SK-MEL-5 (cell line): ENCODE measurements around the gene LRRN2. TPM values are rescaled to one million over a fixed set of nuclear protein-coding genes. Genes with fewer than 3 reads are reported as not detected.

Experiments
- DNase-seq: peaks from one replicate; pipeline ENCODE4 v3.0.0-alpha.2; 2016; ENCODE audit warnings: low read depth, low spot score
- in situ Hi-C: cut with HindIII; loops from 2 replicates; pipeline ENCODE4 v1.10.0; 2016; ENCODE audit warnings: low sequenced_read_pairs, high pct_unique_total_duplicates, low pct_unique_long_range_greater_than_20kb
- total RNA-seq: library from RNA; depleted of rRNA; stranded (reverse); fragments of >200 nt; shearing (Covaris generic); gene quantifications from 2 replicates; pipeline ENCODE4 v1.2.3, GENCODE V29; 2014

The LRRN2 gene
- total RNA-seq, 1 experiment from 2014 or later = not detected

DNA sequence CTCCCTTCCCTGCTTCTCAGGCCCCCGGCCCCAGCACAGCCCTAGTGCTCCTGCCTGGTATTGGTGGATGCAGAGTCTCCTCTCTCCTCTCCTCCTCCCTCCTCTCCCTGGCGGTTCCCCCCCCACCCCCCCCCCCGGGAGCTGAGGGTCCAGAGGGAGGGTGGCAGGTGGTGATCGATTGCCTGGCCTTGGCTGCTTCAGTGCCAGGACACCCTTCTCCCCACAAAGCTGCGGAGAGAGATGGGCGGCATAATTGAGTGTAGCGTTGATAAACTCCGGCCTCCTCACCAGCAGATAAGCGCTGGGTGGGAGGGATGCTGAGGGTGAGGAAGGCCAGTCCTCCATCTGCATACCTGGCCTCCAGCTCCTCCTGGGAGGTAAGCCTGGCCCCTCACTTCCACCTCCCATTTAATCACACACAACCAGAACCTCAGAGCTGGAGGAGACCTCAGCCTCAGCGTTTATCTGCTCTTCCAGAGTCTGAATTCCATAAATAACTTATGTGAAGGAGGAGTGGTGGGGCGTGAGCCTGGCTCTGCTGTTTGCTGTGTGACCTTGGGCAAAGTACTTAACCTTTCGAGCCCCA, 60.8 kb downstream of the LRRN2 start:
- in situ Hi-C loops = no loop called here
- no peak for DNase-seq

DNA sequence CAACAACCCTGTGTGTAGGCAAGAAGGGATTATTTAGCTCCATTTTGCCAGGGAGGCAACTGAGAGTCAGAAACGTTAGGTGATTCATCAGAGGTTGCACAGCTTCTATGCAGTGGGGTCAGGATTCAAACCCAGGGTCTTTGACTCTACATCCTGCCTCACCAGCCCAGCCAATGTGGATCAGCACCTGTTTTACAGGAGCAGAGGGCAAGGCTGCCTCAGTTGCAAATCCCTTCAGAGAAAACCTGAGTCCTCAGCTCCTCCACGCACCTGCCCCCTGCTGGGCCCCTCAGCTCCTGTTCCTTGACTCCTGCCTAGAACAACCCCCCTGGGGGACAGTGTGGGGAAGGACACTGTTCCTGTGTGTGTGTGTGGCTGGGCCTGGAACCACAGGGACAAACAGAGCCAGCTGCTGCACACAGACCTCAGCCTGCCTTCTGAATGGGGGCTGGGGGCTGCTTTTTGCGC, 61.6 kb downstream of the LRRN2 start:
- peak; percentile 36 for DNase-seq
- in situ Hi-C loops = no loop called here

DNA sequence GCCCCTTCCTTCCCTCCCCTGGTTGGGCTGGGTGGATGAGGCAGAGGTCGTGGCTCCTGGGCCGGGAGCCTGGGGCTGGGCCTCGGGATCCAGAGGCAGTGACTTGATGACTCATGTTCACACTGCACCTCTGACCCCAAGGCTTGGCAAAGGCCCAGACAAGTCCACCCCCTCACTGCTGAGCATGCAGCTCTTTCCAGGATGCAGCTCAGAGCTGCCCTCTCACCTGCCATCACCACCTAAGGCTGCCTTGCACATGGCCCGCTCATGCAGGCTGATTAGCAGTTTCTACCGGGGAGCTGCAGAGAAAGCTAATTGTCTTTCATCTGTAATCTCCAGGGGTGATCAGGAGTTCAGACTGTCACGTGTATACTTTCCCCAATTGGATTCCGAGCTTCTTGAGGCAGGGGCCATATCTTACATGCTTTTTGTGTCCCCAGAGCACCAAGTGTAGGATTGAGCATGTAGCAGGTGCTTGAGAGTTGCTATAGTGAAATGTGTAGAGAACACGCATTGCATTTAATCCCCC, 62.1 kb downstream of the LRRN2 start:
- peak; percentile 26 for DNase-seq
- in situ Hi-C loops = no loop called here

DNA sequence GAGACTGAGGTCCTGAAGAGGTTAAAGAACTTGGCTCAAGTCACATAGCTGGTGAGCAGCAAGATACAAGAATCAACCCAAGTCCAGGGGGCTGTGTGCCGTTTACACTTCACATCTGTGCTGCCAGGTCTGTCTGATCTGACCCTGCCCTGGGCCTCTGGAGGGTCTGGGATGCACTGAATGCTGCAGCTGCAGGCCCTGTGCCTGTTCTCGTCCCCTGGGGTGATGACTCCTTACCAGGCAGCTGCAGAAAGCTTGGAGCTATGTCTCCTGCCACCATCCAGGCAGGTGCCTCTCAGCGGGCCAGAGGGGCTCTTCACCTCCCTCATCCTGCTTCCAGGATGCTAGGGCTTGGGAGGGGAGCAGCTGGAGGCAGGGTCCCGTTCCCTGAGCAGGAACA, 63.5 kb downstream of the LRRN2 start:
- DNase-seq = no peak
- in situ Hi-C loops = no loop called here

DNA sequence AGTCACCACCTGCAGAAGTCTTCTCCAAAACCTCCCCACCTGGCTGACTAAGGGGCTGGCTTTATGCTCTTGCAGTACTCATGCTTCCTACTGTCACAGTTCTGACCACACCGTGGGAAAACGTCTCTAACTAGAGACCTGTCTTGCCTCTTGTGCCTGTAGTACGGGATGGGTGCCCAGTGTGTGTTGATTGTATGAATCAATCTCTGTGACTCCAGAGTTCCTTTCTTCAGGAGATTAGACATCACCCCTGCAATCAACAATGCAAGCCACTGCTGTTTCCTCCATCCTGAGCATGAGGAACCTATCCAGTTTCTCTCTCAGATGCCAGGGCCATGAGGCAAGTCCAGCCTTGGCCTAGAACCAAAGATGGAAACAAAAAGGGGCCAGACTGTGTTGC, 64.1 kb downstream of the LRRN2 start:
- no peak for DNase-seq
- in situ Hi-C loops = no loop called here

DNA sequence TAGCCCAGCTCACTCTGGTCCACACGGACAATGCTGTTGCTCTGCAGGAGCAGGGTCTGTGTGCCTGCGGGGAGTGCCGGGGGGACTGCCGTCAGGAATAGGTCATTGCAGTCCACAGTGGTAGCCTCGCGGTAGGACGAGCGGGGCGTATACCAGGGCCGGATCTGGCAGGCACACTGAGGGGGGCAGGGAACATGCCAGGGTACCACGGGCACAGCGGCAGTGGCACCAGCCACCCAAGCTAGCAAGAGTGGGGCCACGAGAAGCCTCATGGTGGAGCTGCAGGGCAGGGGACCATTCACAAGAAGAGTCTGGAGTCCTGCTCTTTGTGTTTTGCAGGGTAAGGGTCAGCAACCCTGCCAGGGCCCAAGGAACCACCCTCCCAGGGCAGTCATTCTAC, 65.8 kb downstream of the LRRN2 start:
- DNase-seq = no peak
- in situ Hi-C loops = no loop called here

DNA sequence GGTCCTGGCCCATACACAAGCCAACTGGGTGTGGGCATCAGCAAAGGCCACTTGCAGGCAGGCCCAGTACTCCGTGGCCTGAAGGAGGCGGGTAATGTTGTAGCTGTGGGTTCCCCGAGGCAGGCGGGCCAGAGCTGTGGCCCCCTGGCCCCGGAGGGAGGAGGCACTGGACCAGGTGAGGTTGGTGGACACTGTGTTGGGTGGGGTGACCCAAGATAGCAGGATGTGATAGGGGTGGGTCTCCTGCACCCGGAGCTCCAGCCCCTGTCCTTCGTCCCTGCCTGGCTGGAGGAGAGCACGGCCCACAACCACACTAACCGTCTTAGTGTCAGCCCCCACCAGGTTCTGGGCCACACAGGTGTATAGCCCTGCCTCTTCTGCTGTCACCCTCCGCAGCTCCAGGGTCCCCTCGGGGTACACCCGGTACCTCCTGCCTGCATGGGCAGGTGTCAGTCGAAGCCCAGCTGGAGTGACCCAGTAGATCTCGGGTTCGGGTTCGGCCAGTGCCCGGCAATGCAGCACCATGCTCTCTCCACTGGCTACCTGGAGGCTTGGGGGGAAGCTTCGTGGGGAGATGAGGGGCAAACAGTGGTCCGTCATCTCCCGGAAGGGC, 67.3 kb downstream of the LRRN2 start:
- in situ Hi-C loops = no loop called here

DNA sequence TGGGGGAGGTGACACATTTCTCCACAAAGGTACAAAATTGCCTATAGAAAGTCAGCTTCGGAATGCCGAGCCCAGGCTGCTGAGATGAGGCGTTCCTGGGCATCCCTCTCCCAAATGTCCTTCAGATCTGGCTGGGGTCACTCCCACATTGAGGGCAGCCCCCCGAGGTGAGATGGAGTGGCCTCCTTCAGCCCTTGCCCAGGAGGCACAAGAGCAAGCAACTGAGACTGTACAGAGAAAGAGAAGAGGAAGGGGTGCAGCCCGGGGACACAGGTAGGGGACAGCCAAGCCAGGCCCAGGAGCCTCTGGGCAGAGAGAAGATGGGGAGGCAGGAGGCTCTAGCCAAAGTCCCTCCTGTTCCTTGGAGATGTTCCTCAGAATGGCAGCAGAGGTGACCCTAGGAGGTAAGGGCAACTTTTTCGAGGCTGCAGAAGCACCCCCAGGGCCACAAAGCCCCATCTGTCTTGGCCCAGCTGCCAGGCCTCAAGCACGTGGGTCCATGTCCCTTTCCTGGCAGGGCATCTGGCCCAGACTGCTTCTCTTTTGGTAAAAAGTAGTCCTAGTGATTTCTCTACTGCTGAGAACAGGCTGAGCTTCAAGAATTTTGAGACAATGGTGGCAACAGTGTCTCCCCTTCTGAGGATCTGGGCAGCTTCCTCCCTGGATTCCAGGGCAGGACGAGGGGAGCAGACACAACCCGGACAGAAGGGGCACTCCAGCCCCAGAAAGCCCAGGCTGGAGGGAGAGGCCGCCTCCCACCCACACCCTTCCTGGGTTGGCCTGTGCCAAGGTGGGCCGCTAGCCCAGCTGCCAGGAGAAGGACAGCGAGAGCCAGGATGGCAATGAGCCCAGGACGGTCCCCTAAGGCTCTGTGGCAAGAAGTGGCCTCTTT, 68.0 kb downstream of the LRRN2 start:
- DNase-seq = no peak
- in situ Hi-C loops = no loop called here

More for the DNA sequence above, 67.3 kb downstream of the LRRN2 start:
- DNase-seq = no peak

DNA sequence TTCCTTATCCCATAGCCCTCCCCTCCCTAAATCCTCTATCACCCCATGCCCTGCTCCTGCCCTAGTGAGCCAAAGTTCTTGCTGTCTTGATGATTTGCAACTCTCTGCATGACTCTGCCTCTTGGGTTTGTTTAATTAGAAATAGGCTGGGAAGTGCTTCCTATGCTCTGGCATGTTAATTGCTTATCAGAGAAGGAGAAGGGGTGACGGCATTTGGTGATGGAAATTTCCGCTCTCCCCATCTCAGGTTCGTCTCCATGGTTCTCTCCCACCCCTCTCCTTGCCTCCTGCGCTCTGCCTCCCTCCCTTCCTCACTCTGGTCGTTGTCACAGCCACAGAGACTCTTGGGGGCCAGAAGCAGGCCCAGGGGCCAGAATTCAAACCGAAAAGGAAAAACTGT, 68.9 kb downstream of the LRRN2 start:
- in situ Hi-C loops = no loop called here
- no peak for DNase-seq

DNA sequence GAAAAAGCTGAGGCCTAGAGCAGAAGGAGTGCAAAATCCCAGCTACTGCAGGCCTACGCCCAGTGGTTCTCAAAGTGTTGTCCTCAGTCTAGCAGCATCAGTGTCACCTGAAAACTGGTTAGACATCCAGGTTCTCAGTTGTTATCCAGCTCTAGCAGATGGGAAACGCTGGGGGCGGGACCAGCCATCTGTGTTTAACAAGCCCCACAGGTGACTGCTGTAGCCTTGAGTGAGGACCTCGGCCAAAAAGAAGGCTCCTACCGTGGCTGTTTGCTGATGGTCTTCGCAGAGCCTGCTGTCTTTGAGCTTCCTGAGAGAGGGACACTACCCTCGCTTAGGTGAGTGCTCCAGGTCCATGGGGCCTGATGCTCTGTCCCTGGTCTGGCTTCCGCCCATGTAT, 69.7 kb downstream of the LRRN2 start:
- DNase-seq = no peak
- in situ Hi-C loops = no loop called here

DNA sequence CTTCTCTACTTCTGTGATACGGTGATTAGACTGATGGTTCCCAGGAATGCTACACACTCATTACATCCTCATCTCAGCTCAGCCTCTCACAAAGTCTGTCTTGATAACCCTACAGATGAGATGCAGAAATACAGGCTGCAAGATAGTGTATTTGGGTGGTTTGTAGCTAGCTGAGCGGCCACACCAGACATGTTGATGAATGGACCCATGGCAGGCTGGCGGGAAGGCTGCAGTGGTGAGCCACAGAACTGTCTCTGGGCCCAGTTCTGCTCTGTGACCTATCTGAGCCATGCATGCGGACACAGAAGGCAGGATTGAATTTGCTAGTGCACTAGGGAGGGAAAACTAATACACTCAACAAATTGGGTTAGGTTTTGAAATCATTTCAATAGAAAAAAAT, 71.9 kb downstream of the LRRN2 start:
- DNase-seq = no peak
- in situ Hi-C loops = no loop called here

DNA sequence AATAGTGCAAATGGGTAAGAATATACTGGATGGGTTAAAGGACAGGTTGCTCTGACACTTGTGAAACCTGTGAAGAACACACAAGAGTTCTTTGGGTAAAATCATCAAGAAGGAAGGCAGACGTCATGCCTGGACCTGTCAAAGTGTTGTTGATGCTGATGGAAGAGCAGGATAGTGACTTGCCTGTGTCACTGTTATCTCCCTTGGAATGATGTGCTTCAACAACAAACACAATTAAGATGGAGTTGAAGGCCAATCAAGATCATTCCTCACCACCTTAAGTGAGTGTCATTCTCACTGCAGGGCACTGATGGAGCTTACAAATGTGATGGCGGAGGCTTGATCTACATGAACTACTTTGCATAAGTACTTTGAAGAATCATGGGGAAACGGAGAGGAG, 73.2 kb downstream of the LRRN2 start:
- DNase-seq = no peak
- in situ Hi-C loops = no loop called here

DNA sequence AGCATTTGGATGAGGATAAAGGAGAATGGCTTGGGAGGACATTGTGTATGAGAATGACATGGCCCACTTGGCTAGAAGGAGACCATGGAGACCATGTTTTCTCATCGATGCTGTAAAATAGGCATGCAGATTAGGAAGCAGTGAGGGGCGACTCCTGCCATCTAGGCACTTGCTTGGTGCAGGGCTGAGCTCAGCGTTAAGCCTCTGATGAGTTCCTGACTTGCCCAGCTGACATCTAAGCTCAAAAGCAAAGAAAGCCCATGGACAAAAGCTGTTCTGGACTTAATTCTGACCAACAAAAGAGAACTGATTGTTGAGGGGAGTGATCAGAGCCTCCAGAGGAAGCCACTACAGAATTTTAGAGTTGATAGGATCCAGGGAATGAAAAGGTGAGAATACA, 74.5 kb downstream of the LRRN2 start:
- no peak for DNase-seq
- in situ Hi-C loops = no loop called here

DNA sequence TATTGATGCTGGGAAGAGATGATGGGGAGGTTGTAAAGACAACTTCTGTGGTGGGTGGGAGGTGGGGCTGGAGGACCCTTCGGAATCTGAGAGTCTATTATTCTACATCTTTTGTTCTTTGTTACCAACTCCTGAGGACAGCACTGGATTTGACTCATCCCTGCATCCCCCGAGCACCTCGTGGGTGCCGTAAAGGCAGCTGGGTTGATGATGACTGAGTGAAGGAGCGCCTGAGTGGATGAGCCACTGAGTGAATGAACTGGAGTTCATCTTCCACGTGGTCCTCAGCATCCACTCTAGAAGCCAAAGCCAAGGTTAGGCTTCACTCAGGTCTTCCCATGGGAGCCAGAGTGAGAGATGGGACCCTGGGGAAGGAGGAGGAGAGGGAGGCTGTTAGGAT, 77.6 kb downstream of the LRRN2 start:
- peak; percentile 11 for DNase-seq
- in situ Hi-C loops = no loop called here

DNA sequence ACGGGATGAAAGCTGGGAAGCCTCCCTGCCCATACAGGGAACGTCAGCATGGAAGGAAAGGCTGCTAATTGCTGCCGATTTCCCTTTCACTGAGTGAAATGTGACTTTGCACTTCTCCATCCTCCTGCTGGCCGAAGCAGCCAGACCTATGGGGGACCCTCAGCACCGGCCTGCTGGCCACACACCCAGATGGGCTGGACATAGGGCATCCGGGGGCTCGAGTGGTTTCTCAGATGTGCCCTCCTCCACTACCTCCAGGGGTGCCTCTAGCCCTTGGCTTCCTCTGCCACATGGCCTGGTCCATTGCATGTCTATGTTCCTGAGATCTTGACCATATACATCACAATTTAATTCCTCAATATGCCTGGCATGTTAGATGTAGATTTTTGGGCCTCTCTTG, 79.7 kb downstream of the LRRN2 start:
- in situ Hi-C loops = no loop called here
- no peak for DNase-seq

DNA sequence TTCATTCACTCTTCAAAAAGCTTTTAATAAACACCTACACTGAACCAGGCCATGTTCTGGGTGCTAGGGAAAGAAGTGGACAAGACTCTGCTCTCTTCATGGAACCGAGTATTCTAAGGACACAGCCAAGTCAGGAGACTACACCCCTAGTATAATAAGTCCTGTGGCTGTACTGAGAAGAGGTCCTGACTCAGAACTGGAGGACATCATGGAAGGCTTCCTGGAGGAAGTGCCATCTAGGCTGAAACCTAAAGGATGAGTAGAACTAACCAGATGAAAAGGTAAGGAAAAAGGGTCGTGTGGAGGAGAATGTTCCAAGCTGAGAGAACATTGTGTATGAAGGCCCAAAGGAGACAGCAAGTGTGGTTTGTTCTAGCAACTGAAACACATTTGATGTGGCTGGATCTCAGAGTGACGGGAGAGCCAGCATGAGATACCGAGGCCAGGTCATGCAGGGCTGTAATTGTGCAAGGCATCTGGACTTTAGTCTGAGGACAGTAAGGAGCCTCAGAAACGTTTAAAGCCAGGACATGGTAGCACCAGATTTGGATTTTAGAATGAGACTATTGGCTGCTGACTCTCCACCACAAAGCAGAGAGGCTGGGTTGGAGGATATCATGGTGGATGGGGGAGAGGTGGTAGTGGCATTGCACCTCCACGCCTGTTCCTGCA, 82.5 kb downstream of the LRRN2 start:
- DNase-seq = no peak
- in situ Hi-C loops = no loop called here

DNA sequence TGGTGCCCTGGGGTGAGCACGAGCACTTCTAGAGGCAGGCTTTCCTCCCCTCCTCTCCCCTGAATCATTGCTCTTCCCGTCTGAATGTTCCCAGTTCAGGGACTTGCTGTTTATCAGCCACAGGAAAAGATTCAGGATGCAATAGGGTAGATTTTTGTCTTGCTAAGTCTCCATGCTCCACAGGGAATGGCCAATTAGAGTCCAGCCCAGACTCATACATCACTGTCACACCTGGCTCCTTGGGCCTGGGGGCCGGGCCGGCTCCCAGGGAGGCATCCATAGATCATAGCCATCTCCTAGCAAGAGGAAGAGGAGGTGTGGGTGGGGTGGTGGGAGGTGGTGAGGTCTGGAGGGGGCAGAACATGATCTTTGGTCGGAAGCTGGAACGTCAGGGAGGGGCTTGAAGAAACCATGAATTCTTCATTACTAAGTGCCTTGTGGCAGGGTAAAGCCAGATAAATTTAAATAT, 83.4 kb downstream of the LRRN2 start:
- in situ Hi-C loops = no loop called here
- no peak for DNase-seq

DNA sequence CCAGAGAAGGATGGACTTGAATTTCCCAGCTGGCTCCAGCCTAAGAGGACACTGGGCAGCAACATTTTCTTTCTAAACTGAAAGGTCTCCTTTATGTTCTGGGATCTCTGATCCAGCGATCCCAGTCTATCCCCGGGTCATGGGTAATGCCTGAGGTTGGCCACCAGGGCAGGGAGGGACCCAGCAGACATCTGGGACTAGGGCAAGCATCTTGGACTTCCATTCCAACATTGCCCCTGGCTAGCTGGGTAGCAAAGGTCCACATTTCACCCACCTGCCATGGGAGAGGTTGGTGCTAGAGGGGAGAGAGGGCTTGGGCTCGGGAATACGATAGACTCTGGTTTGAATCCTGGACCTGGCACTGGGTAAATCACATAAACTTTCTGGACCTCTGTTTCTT, 84.6 kb downstream of the LRRN2 start:
- in situ Hi-C loops = no loop called here
- peak; percentile 31 for DNase-seq
